Measurements from ENCODE around the gene GSG1L. TPM values are rescaled to one million over a fixed set of nuclear protein-coding genes. Genes with fewer than 3 reads are reported as not detected.

Gene GSG1L
- total and polyA plus RNA-seq, 12 donors = 0.11 TPM; not detected in 11

GRCh38 chr16:27851586-27851985 is 211.9 kb downstream of the GSG1L start:
- intact Hi-C loops (cut with DNase I) = no loop called here
- Histone ChIP-seq H3K9me3 (replicated peaks in 1 of 3) (no peaks in the 10 kb centered on the region), H3K27ac (no peak overlapping the region), H3K4me1 (replicated peaks in 1 of 2) (no peaks in the 10 kb centered on the region), H3K27me3 (peaks cover 5% of the 10 kb centered on the region), H3K4me3 (no peak overlapping the region), H3K36me3 (replicated peaks in 1 of 2) (no peaks in the 10 kb centered on the region)
- DNase-seq = no peak
- 57 to 63% (median 58%) methylated on average over 7 to 9 of the region's 9 CpGs for WGBS, 4 donors
- no peak for TF ChIP-seq POLR2A (IDR thresholded peaks at IDR 0.05)
- TF ChIP-seq CTCF (IDR thresholded peaks at IDR 0.05) = no peak

DNA sequence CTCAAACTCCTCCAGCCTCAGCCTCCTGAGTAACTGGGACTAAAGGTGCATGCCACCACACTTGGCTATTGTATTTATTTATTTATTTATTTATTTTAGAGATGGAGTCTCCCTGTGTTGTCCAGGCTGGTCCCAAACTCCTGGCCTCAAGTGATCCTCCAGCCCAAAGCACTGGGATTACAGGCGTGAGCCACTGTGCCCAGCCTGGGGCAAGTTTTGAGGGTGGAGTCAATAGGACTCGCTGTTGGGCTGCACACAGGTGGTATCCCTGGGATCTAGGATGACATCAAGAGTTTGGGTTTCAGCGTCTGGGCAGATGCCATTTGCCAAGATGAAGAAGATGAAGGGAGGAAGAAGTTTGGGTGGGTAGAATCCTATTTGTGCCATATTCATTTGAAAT is 213.9 kb downstream of the GSG1L start:
- H3K27ac ChIP-seq = no peak overlapping the region
- no peaks in the 10 kb centered on the region for H3K9me3 ChIP-seq (replicated peaks in 1 of 3)
- DNase-seq = no peak
- no peaks in the 10 kb centered on the region for H3K36me3 ChIP-seq (replicated peaks in 1 of 2)
- no peaks in the 10 kb centered on the region for H3K4me1 ChIP-seq (replicated peaks in 1 of 2)
- no peak for TF ChIP-seq POLR2A (IDR thresholded peaks at IDR 0.05)
- no peak for TF ChIP-seq CTCF (IDR thresholded peaks at IDR 0.05)
- peaks cover 5% of the 10 kb centered on the region for H3K27me3 ChIP-seq
- intact Hi-C loops (cut with DNase I) = no loop called here
- 77 to 89% (median 86%) methylated on average over 3 of the region's 3 CpGs for WGBS, 4 donors
- no peak overlapping the region for H3K4me3 ChIP-seq

GRCh38 chr16:27847030-27847550 is 216.4 kb downstream of the GSG1L start:
- peaks cover 5% of the 10 kb centered on the region for H3K27me3 ChIP-seq
- DNase-seq = peak in 1 of 7 donors; percentile 21
- TF ChIP-seq POLR2A (IDR thresholded peaks at IDR 0.05) (no peak), CTCF (IDR thresholded peaks at IDR 0.05) (no peak)
- 5 to 18% (median 17%) methylated on average over 2 of the region's 2 CpGs for WGBS, 4 donors
- intact Hi-C loops (cut with DNase I) = no loop called here
- H3K36me3 ChIP-seq (replicated peaks in 1 of 2) = no peaks in the 10 kb centered on the region
- no peaks in the 10 kb centered on the region for H3K4me1 ChIP-seq (replicated peaks in 1 of 2)
- no peak overlapping the region for H3K4me3 ChIP-seq
- no peaks in the 10 kb centered on the region for H3K9me3 ChIP-seq (replicated peaks in 1 of 3)
- no peak overlapping the region for H3K27ac ChIP-seq

GRCh38 chr16:27844826-27845225 is 218.7 kb downstream of the GSG1L start:
- intact Hi-C loops (cut with DNase I) = no loop called here
- Histone ChIP-seq H3K27me3 (no peaks in the 10 kb centered on the region), H3K4me3 (no peak overlapping the region), H3K27ac (no peak overlapping the region), H3K4me1 (replicated peaks in 1 of 2) (no peaks in the 10 kb centered on the region), H3K9me3 (replicated peaks in 1 of 3) (no peaks in the 10 kb centered on the region), H3K36me3 (replicated peaks in 1 of 2) (no peaks in the 10 kb centered on the region)
- 70 to 86% (median 83%) methylated on average over 7 to 8 of the region's 8 CpGs for WGBS, 4 donors
- TF ChIP-seq POLR2A (IDR thresholded peaks at IDR 0.05) = no peak
- no peak for TF ChIP-seq CTCF (IDR thresholded peaks at IDR 0.05)
- DNase-seq = no peak

Measured in adrenal gland (tissue), 12 donors.